Esophagus muscularis mucosa (tissue), 4 donors: ENCODE measurements around the gene PIBF1. TPM values are rescaled to one million over a fixed set of nuclear protein-coding genes. Genes with fewer than 3 reads are reported as not detected.

Experiments used
- DNase-seq: peaks from one replicate; pipeline ENCODE4 v3.0.0-alpha.2; 2017; ENCODE audit errors: extremely low spot score
- H3K27ac ChIP-seq, 4 donors: fragments of 200-600 bp; sonication (generic); replicated peaks in 1 of 4; 1 replicate in 3 of 4; 2 replicates in 1 of 4; pipeline ENCODE4 v1.5.1; 2016 to 2019; ENCODE audit warnings: mild to moderate bottlenecking in 1 of 4
- H3K27me3 ChIP-seq, 4 donors: fragments of 200-600 bp; sonication (generic); one replicate each; pipeline versions ENCODE4 v1.5.1 to v1.6.0; 2016 to 2019
- H3K36me3 ChIP-seq, 4 donors: fragments of 200-600 bp; sonication (generic); one replicate each; pipeline ENCODE4 v1.5.1; 2016 to 2019
- H3K4me1 ChIP-seq, 4 donors: fragments of 200-600 bp; sonication (generic); one replicate each; pipeline ENCODE4 v1.5.1; 2016 to 2019
- H3K4me3 ChIP-seq, 4 donors: fragments of 200-600 bp; sonication (generic); 1 replicate in 2 of 4; 2 replicates in 2 of 4; pipeline ENCODE4 v1.5.1; 2016 to 2019; ENCODE audit warnings: mild to moderate bottlenecking in 4 of 4, moderate library complexity in 1 of 4
- H3K9me3 ChIP-seq, 4 donors: fragments of 200-600 bp; sonication (generic); 1 replicate in 3 of 4; 2 replicates in 1 of 4; pipeline ENCODE4 v1.5.1; 2016 to 2019
- CTCF ChIP-seq, 3 experiments: fragments of 200-600 bp in 2 of 3; fragments of 450-650 bp in 1 of 3; sonication (generic) in 2 of 3; IDR thresholded peaks; one replicate each; pipeline ENCODE4 v1.5.1; 2017 to 2019; ENCODE audit warnings: antibody characterized with exemption in 3 of 3, mild to moderate bottlenecking in 2 of 3, moderate library complexity in 1 of 3
- EP300 ChIP-seq: sonication (generic); formaldehyde crosslinking; IDR thresholded peaks from one replicate; pipeline ENCODE4 v1.6.1; 2017; ENCODE audit warnings: antibody characterized with exemption
- POLR2A ChIP-seq: fragments of 450-650 bp; IDR thresholded peaks from one replicate; pipeline ENCODE4 v1.6.1; 2017; ENCODE audit warnings: antibody characterized with exemption, moderate library complexity, mild to moderate bottlenecking, low read depth
- POLR2AphosphoS5 ChIP-seq, 2 donors: sonication (generic); formaldehyde crosslinking; IDR thresholded peaks; one replicate each; pipeline ENCODE4 v1.6.1; 2017; ENCODE audit warnings: antibody characterized with exemption in 2 of 2
- WGBS: methylation state at CpG from one replicate; pipeline ENCODE4 v1.1.5; 2018; 5-methylcytosine and 5-hydroxymethylcytosine counted together
- intact Hi-C: fragments of 100-400 bp; cut with DNase I; formaldehyde crosslinking; loops from one replicate; pipeline ENCODE4 v1.15.1; 2023
- total RNA-seq, 4 donors: library from RNA; depleted of rRNA; stranded (reverse); fragments of >200 nt; gene quantifications; one replicate each; pipeline versions ENCODE4 v1.1.0 to v1.2.1, GENCODE V29; 2016

The PIBF1 gene
- total RNA-seq, 4 donors from 2014 or later = 9.9 to 18.9 (median 13.3) TPM

GRCh38 chr13:73015805-73016204 is 233.9 kb downstream of the PIBF1 start:
- no peak for TF ChIP-seq POLR2AphosphoS5 (IDR thresholded peaks at IDR 0.05)
- TF ChIP-seq CTCF (IDR thresholded peaks at IDR 0.05) = no peak
- no peak for TF ChIP-seq POLR2A
- TF ChIP-seq EP300 = no peak
- peaks cover 3 to 27% (median 12%) of the 10 kb centered on the region in 4 donors for H3K36me3 ChIP-seq
- WGBS = 86% methylated on average over 1 of the region's 1 CpG
- H3K4me1 ChIP-seq = no peaks in the 10 kb centered on the region
- intact Hi-C loops = no loop called here
- no peaks in the 10 kb centered on the region for H3K9me3 ChIP-seq
- H3K4me3 ChIP-seq = no peak overlapping the region
- no peaks in the 10 kb centered on the region for H3K27me3 ChIP-seq
- H3K27ac ChIP-seq = no peak overlapping the region
- DNase-seq = no peak

- DNase-seq = no peak
- Histone ChIP-seq H3K9me3 (no peaks in the 10 kb centered on the region), H3K36me3 (peaks cover 3 to 27% (median 12%) of the 10 kb centered on the region in 4 donors), H3K27me3 (no peaks in the 10 kb centered on the region), H3K4me1 (no peaks in the 10 kb centered on the region), H3K4me3 (no peak overlapping the region), H3K27ac (no peak overlapping the region)
- TF ChIP-seq POLR2AphosphoS5 (IDR thresholded peaks at IDR 0.05) = no peak
- TF ChIP-seq EP300 = no peak
- no peak for TF ChIP-seq POLR2A
- intact Hi-C loops = no loop called here
- 88% methylated on average over 1 of the region's 1 CpG for WGBS
Observed at GRCh38 chr13:73018336-73018735, 236.4 kb downstream of the PIBF1 start.

- H3K27ac ChIP-seq = no peak overlapping the region
- DNase-seq = no peak
Observed at GRCh38 chr13:73025217-73026012, 243.5 kb downstream of the PIBF1 start.

GRCh38 chr13:73034901-73035300 is 253.0 kb downstream of the PIBF1 start:
- intact Hi-C loops = no loop called here
- no peak overlapping the region for H3K27ac ChIP-seq
- H3K36me3 ChIP-seq = no peaks in the 10 kb centered on the region
- H3K27me3 ChIP-seq = no peaks in the 10 kb centered on the region
- no peaks in the 10 kb centered on the region for H3K9me3 ChIP-seq
- H3K4me1 ChIP-seq = no peaks in the 10 kb centered on the region
- H3K4me3 ChIP-seq = no peak overlapping the region
- WGBS = 96% methylated on average over 2 of the region's 2 CpGs
- TF ChIP-seq POLR2A = no peak
- TF ChIP-seq POLR2AphosphoS5 (IDR thresholded peaks at IDR 0.05) = no peak
- TF ChIP-seq CTCF (IDR thresholded peaks at IDR 0.05) = no peak
- no peak for DNase-seq

More at GRCh38 chr13:73025217-73026012, 243.5 kb downstream of the PIBF1 start:
- H3K9me3 ChIP-seq = no peaks in the 10 kb centered on the region
- intact Hi-C loops = no loop called here
- H3K4me3 ChIP-seq = no peak overlapping the region
- TF ChIP-seq EP300 = no peak
- TF ChIP-seq POLR2A = no peak
- TF ChIP-seq POLR2AphosphoS5 (IDR thresholded peaks at IDR 0.05) = no peak
- TF ChIP-seq CTCF (IDR thresholded peaks at IDR 0.05) = no peak
- no peaks in the 10 kb centered on the region for H3K4me1 ChIP-seq
- WGBS = 75% methylated on average over 5 of the region's 5 CpGs
- H3K27me3 ChIP-seq = no peaks in the 10 kb centered on the region
- H3K36me3 ChIP-seq = no peaks in the 10 kb centered on the region

GRCh38 chr13:73035660-73036059 is 253.7 kb downstream of the PIBF1 start:
- no peaks in the 10 kb centered on the region for H3K27me3 ChIP-seq
- WGBS = 65% methylated on average over 2 of the region's 2 CpGs

More at GRCh38 chr13:73035660-73036059, 253.7 kb downstream of the PIBF1 start:
- no peaks in the 10 kb centered on the region for H3K9me3 ChIP-seq
- no peak for DNase-seq
- no peak for TF ChIP-seq EP300
- no peak for TF ChIP-seq CTCF (IDR thresholded peaks at IDR 0.05)
- TF ChIP-seq POLR2A = no peak
- no peak for TF ChIP-seq POLR2AphosphoS5 (IDR thresholded peaks at IDR 0.05)
- intact Hi-C loops = no loop called here
- no peaks in the 10 kb centered on the region for H3K36me3 ChIP-seq
- H3K4me3 ChIP-seq = no peak overlapping the region
- no peaks in the 10 kb centered on the region for H3K4me1 ChIP-seq
- H3K27ac ChIP-seq = no peak overlapping the region
